HG03469 (cell line): Measurements from ENCODE around the gene VEGFA.
"Not testable (repeated sequence)": the region's sequence is repeated elsewhere in the genome, so short reads cannot be mapped to it uniquely, and the experiment has no call there.

Experiments
- ATAC-seq: cut with Tn5 transposase; IDR thresholded peaks from one replicate; pipeline ENCODE4 v1.9.1; 2021; ENCODE audit warnings: mild to moderate bottlenecking, moderate library complexity, moderate number of reproducible peaks; ENCODE audit not compliant: unreplicated experiment

Gene VEGFA

DNA sequence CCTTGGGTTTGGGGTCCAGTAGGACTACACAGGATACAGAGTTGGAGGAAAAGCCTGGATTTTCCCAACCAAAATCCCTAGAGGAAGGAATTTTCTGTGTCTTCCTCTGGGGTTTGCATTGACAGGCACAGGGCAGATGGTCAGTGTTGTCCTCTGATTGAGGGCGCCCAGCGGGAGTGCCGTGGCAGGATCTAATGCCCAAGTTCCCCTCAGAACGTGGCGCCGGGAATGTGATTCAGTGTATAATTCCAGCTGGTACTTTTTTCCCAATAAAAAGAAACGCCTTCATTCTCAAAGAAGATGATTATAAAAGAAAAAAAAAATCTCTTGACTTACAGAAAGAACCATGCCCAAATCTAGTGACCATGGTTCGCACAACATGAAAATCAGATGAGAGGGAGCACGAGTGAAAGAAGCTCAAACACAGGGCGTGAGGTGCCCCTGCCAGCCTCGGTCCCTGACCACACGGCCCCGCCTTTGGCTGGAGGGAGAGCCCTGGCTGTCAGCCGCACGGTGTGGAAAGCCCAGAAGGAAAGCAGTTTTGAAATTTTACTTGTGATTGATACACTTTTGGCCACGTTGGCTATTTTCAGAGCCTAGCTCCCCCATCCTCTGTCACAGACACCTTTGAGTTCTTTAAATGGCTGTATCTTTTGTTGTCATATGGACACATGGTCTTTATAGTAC, 31.6 kb downstream of the VEGFA start:
- no peak for ATAC-seq

DNA sequence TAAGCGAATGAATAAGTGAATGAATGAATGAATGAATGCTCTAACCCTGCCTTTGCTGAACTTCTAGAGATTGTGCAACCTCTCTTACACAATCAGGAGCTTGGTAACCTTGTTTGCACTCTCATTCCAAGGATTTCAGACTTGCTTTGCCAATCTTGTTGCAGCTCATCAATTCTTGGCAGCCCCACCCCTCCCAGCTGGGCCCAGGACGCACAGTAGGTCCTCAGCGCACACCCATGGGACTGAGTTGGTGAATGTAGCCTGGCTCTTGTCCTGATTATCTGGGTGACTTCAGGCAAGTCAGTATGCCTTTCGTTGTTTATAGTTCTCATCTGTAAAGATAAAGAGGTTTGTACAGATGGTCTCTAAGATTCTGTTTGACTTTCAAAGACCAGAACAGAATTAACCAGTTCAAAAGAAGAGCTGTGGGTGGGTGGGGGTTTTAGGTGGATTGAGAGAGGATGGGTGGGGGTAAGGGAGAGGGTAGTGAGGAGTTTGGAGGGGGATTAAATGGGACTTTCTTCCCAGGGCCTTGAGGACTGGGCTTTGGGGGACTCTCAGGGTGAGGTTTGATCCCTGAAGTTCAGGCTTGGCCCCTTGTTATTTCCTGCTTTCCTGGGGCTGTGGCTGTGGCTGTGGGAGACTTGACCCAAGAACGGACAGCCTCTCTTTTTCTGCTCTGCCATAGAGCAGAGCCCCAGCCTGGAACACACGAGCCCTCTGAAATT, 33.2 kb downstream of the VEGFA start:
- no peak for ATAC-seq

DNA sequence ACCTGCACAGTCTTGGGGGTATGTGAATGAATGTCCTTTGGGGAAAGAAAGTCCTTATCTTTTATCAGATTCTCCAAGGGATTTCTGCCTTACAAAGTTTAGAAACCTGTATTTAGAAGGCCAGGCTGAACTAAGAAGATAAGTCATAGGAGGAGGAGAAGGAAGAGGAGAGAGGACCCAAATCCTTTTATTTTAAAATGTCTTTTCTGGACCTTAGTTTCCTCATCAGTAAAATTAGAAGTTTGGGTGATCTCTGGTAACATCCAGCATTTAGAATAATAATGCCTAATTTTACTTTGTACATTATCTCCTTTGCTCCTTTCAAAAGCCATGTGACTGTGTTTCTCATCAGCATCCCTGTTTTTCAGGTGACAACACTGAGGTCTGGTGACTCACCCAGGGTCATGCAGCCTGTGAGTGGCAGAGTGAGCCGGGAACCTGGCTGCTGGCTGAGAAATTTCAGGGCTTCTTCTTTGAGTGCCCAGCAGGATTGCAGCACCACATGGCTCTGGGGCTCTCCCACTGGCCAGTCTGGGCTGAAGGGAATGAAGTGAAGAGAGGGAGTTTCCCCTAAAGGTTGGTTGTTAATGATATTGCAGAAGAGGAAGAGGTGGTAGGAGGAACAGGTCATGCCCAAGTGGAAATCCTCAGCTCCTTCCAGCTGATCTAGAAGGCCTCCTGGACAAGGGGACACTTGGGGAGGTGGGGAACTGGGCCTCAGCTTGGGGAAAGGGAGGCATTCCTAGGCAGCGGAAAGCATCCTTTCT, 34.0 kb downstream of the VEGFA start:
- ATAC-seq: no peak

DNA sequence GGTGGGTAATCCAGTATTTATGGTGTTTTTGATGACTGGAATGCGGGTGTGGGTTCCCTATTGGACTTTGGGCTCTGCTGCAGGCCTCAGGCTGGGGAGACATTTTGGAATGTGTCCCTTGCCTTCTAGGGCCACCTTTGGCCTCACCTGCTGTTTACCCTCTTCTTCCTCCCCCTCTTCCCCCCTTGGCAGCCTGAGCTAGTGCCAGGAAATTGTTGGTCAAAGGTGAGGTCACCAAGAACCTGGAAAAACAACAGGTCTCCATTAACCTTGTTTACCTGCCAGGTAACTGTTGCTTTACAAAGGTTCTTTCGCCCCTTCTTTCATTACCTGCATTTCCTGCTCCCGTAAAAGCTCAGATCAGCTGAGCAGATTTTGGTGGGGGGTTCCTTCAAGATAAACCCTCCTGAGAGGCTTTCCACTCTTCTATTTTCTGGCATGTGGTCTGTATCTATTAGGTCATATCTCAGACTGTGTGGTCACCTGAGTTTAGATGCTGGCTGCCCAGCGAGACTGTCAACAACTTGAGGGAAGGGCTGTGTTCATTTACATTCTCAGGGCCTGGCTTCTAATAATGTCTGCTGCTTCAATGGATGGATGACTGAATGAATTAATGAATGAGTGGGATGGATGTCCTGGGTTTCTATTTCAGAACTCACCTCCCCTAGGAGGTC, 34.7 kb downstream of the VEGFA start:
- no peak for ATAC-seq

DNA sequence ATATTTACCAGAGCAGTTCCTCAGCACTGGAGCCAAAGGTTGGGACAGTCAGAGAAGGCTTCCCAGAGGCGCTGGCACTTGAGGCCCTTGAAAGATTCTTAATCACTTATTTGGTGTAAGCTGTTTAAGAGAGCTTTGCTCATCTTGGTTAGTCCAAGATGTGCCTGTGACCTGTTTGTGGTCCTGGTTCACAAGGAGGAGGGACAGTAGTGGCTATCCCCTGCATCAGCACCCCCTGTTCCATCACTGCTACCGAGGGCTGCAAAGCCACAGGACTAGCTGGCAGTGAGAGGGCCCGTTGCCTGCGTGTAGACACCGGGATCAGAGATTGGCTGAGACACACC, 35.7 kb downstream of the VEGFA start:
- no peak for ATAC-seq

DNA sequence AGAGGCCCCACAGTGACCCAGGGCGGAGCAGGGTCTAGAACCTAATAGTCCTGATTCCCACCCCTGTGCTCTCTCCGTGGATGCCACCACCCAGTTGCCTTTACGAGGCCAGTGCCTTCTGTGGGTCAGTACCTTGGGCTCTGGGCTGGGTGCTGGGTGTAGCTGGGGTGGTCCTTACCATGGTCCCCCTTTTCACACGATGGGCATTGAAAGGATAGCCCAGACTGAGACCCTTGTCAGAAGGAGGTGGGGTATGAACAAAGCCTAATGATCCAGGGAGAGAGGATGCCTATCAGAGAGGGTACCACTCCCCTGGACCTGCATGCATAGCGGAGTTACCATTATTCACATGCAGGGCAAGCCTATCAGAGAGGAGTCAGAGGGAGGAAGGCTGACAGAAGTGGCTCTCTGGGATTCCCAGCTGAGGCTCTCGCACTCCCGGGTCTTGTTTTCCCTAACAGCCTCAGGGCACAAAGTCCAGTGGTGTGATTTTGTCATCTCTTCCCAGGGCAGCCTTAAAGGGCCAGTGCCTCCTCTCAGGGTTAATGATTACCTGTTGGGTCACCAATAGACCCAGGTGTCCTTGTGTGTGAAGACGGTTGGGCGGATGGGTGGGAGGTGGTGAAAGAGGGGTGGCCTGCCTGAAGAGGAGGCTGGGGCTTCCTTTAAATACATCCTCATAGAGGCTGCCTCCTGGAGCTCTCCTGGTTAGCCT, 36.2 kb downstream of the VEGFA start:
- ATAC-seq: no peak

DNA sequence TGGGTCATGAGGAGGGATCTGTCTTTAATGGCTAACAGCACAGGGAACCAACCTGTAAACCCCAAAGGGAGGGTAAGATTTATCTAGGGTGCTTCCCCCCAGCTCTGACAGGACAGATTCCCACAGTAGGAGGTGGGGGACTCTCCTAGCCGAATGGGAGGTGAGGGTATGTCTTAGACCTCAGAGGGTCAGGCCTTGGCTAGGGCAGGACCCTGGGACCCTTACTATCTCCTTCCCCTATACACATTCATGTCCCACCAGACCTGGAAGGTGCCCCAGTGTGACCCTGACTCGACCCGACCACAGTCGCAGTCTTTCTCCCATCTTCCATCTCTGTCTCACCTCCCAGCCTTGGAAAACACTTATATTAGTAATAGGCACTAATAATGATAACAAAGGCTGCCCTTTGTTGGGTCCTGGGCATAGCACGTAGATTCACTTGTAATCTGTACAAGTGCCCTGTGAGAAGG, 36.8 kb downstream of the VEGFA start:
- no peak for ATAC-seq

DNA sequence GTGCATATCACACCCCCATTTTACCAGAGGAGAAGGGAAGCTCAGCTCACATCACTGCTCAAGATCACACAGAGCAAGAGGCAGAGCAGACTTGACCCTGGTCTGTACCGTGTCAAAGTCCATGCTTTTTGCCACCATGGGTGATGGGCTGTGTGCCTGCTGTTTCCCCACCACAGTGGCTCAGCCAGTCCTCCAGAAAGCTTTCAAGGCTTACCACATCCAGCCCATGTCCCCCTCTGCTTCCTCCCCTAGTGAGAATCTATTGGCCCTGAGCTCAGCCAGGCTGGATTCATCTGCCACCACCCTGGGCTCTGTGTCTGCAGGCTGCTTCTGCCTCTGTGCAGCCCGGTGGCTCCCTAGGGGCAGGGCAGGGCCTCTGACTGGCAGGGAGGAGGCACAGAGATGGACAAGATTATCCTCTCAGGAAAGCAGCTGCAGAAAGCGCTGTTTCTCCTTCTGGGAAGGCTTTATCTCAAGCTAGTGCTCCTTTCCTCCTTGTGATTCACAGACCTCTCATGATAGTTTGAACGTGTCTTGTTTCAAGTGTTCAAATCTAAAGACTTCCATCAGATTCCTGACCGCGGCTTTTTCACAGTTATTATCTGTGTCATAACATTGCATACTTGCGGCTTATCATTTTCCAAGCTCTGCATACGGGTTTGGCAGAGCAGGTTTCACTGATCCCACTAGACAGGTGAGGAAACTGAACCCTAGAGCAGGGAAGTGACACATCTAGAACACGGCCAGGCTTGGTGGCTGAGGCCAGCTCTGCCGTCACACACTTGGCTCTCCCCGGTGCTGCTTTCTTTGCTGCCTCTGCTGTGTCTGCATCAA, 37.4 kb downstream of the VEGFA start:
- no peak for ATAC-seq

DNA sequence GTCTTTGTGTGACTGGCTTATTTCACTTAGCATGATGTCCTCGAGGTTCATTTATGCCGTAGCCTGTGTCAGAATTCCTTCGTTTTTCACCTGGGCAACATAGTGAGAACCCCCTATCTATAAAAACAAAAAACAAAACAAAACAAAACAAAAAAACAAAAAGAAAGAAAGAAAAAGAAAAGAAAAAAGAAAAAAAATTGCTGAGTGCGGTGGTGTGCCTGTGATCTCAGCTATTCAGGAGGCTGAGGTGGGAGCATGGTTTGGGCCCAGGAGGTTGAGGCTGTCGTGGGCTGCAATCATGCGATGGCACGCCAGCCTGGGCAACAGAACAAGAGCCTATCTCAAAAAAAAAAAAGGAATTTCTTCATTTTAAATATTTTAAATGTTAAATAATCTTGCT, 38.4 kb downstream of the VEGFA start:
- ATAC-seq: no peak

DNA sequence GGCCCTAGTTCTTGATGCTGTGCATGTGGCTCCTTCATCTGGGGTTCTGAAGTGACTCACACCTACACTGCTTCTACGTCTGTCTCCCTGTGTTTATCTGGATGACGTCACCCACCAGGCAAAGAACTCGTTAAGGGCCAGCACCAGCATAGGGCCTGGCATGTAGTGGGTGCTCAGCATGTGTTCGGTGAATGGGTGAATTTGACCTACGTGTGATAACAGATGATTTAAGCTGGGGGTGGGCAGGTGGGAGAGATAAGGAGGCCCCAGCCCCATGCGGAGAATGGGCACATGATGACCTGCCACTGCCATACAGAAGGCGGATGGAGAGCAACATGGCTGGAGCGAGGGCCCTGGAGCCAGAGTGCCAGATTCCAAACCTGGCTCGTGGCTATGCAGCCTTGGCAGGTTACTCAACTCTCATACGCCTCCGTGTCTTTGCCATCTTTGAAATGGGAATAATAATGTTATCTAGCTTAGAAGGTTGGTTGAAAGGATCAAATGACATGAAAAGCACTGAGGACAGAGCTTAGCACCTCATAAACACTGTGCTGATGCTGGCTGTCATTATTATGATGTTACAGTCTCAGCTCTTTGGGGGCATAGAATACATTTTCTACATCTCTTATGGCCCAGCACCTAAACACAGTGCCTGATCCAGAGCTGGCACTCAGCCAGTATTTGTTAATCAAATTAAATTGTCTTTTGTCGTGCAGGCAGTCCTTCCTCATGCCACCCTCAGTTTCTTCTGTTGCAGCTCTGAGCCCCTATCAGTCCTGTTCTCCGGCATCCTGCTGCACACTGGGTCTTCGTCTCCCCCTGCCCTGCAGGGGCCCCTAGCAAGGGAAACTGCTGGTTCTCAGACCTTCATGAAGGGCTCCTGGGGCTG, 39.6 kb downstream of the VEGFA start:
- ATAC-seq: no peak

DNA sequence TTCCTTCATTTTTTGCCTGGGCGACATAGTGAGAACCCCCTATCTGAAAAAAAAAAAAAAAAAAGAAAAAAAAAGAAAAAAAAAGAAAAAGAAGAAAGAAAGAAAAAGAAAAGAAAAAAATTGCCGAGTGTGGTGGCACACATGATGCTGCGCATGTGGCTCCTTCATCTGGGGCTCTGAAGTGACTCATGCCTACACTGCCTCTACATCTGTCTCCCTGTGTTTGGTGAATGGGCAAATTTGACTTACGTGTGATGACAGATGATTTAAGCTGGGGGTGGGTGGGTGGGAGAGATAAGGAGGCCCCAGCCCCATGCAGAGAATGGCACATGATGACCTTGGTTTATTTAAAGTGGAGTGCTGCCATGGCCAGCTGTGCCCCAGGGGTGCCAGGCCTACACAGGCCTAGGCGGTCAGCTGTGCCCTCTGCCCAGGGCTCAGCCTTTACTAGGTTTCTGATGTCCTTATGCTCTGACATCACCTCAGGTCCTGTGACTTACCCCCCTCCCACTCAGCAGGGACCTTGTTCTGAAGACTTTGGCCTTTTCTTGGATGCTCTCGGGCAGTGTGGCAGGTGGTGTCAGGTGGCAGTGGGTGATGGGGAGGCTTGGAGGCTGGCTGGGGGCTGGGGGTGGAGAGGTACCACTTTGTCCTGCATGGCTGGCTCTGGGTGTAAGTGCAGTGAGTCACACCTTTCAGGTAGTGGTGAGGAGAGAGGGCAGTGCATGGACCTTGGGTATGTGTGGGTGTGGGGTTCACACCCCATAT, 41.1 kb downstream of the VEGFA start:
- no peak for ATAC-seq

DNA sequence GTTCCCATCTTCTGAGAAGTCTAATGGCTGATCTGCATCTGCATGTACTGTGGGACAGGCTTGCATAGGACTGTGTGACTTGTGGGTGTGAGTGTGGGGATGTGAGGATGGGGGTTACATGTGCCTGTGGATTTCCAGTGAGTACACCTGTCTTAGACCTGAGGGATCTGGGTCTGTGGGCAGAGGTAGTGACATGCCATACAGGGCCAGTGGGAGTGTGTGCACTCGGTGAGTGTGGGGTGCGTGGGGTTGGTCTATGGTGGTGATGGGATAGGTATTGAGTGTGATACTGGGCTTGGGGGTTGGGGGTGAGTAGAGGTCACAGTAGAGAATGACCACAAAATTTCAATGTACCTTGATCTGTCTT, 41.7 kb downstream of the VEGFA start:
- no peak for ATAC-seq

DNA sequence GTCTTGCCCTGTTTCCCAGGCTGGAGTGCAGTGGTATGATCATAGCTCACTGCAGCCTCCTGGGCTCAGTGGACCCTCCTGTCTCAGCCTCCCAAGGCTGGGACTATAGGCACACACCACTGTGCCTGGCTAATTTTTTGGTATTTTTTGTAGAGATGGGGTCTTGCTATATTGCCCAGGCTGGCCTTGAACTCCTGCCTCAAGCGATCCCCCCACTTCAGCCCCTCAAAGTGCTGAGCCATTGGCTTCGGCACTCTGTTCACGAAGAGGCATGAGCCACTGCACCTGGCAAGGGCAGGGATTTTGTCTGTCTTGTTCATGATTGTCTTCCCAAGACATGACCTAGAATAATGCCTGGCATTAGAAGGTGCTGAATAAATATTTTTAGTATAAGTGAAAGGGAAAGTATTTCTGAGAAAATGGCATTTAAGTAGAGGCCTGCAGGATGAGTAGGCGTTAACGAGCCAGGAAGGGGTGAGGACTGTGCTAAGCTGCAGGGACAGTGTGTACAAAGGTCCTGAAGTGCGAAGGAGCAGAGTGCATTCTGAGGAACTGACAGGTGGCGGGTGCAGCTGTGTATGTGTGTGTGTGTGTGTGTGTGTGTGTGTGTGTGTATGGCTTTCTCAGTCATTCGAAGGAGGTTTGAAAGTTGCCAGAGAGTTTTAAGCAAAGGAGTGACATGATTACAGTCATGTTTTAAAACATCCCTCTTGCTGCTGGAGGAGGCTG, 43.0 kb downstream of the VEGFA start:
- no peak for ATAC-seq

DNA sequence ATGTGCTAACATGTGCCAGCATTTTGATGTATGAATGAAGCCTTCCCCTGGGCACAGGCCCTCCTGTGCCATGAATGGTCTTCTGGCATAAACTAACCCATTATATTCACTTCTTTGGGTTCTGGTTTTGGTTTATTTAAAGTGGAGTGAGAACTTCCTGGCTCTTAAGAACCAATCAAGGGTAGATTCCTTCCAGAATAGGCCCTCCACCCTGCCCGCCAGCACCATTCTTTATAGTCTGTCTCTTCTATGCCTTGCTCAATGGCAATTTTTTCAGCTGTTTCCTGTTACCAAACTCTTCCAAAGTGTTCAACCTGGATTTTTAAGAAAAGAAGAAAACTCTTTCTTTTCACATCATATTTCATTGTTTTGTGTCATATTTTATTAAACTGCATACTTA, 44.1 kb downstream of the VEGFA start:
- ATAC-seq: no peak

DNA sequence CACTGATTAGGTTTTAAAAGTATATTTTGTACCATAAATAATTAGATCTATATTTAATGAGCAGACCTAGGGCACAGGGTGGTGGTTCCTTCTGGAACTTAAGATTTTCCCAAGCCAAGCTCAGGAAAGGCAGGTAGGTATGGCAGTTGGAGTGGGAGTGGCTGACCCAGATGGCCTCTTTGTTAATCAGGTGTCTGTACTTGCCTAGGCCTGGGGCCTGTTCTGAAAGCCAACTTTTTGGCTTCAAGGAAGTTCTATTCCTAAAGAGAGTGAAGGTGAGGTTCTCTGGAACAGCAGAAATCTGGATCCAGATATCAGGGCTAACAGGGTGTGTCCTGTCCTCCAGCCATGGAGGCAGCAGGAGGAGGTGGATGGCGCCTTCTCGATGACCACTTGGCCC, 44.9 kb downstream of the VEGFA start:
- ATAC-seq: no peak

DNA sequence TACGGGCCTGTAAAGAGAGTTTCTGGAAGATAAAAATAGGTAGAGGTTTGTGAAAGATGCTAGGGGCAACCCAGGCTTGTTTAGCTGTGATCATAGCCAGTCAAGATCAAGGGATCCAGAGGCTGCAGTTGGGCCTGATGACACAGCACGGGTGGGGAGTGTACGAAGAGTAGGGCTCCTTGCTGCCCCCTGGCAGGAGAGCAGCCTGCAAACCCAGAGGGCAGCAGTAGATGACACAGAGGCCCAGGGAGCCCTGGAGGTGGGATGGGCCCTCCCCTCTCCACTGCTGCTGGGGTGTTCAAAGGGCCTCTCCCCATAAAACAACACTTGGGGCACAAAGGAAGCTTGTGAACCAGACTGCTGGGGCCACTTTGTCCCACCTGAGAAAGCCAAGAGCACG, 47.2 kb downstream of the VEGFA start:
- no peak for ATAC-seq

DNA sequence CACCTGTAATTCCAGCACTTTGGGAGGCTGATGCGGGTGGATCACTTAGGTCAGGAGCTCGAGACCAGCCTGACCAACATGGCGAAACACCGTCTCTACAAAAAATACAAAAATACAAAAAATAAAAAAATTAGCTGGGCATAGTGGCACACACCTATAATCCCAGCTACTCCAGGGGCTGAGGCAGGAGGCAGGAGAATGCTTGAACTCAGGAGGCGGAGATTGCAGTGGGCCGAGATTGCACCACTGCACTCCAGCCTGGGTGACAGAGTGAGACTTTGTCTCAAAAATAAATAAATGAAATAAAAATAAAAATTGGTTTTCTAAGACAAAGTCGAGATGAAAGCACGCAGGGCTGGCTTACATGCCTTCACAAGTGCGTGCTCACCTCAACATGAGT, 49.0 kb downstream of the VEGFA start:
- not testable (repeated sequence) for ATAC-seq

DNA sequence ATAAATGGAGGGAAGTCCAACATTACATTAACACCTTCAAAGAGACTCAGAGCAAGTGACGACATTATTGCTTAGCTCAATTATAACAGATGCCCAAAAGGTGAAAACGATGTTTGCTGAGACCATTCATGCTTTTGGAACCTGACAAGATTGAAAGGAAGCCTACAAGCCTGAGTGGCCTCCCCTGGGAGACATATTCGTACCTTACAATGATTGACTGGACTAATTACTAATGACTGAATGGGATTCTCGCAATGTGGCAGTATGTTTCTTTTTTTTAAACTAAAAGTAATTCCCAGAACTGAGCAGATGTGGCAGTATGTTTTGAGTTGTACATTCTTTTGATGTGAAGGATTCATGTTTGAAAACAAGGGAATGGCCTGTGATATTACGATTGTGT, 49.9 kb downstream of the VEGFA start:
- ATAC-seq: no peak
